SK-N-SH (cell line): ENCODE data around the gene ZFP36. TPM values are rescaled to one million over a fixed set of nuclear protein-coding genes. Genes with fewer than 3 reads are reported as not detected.

Source experiments
- CTCF ChIA-PET: fragments of 300-600, 350-600 bp; formaldehyde crosslinking; extraction: SDS; loops from one replicate; lab custom pipeline; 2021; lab: Yijun Ruan, JAX
- POLR2A ChIA-PET: fragments of 350-600 bp; sonication (Branson Sonifier 250); formaldehyde crosslinking; extraction: SDS; loops from one replicate; lab custom pipeline; 2020; ENCODE audit warnings: antibody characterized with exemption, inconsistent platforms; lab: Yijun Ruan, JAX
- DNase-seq: peaks from one replicate; pipeline ENCODE4 v3.0.0; 2012
- H2AFZ ChIP-seq: fragments of 200-600 bp; sonication (generic); 2 replicates; pipeline ENCODE4 v1.8.1; 2016; ENCODE audit warnings: antibody characterized with exemption, mild to moderate bottlenecking, low read depth
- H3F3A ChIP-seq: fragments of 200-600 bp; sonication (generic); replicated peaks from 2 replicates; pipeline ENCODE3; 2016; ENCODE audit warnings: antibody characterized with exemption, mild to moderate bottlenecking; ENCODE audit not compliant: insufficient read depth
- H3K27ac ChIP-seq, 2 experiments: fragments of 200-500 bp in 1 of 2; fragments of 200-600 bp in 1 of 2; sonication (Bioruptor generic) in 1 of 2; sonication (generic), shearing (Covaris generic) in 1 of 2; 2 replicates each; pipeline versions ENCODE4 v1.5.1 to v1.6.1; 2014 to 2016; ENCODE audit warnings: low read depth in 2 of 2, inconsistent platforms in 1 of 2, low read length in 1 of 2, mild to moderate bottlenecking in 1 of 2, mixed read lengths in 1 of 2
- H3K27me3 ChIP-seq: fragments of 200-600 bp; sonication (generic), shearing (Covaris generic); 2 replicates; pipeline ENCODE4 v1.6.1; 2016; ENCODE audit warnings: mixed run types; ENCODE audit not compliant: insufficient read depth
- H3K36me3 ChIP-seq, 2 experiments: fragments of 200-500 bp in 1 of 2; fragments of 200-600 bp in 1 of 2; sonication (Bioruptor generic) in 1 of 2; sonication (generic) in 1 of 2; replicated peaks in 1 of 2; 2 replicates each; pipeline versions ENCODE3 to v1.5.1; 2014 to 2016; ENCODE audit warnings: low read length in 1 of 2, mild to moderate bottlenecking in 1 of 2; ENCODE audit not compliant: insufficient read depth in 2 of 2, control insufficient read depth in 1 of 2
- H3K4me1 ChIP-seq, 2 experiments: fragments of 200-500 bp in 1 of 2; fragments of 200-600 bp in 1 of 2; sonication (Bioruptor generic) in 1 of 2; sonication (generic), shearing (Covaris generic) in 1 of 2; 2 replicates each; pipeline versions ENCODE4 v1.5.1 to v1.6.1; 2014 to 2016; ENCODE audit warnings: low read depth in 1 of 2, low read length in 1 of 2, mixed run types in 1 of 2; ENCODE audit not compliant: insufficient read depth in 2 of 2, control insufficient read depth in 1 of 2
- H3K4me2 ChIP-seq: fragments of 200-600 bp; sonication (generic), shearing (Covaris generic); 2 replicates; pipeline ENCODE4 v1.6.1; 2017; ENCODE audit warnings: mixed run types
- H3K4me3 ChIP-seq, 2 experiments: fragments of 200-500 bp in 1 of 2; fragments of 200-600 bp in 1 of 2; sonication (Bioruptor generic) in 1 of 2; sonication (generic), shearing (Covaris generic) in 1 of 2; 2 replicates each; pipeline versions ENCODE4 v1.5.1 to v1.8.1; 2014 to 2016; ENCODE audit warnings: low read depth in 2 of 2, inconsistent platforms in 1 of 2, low read length in 1 of 2, mild to moderate bottlenecking in 1 of 2, mixed read lengths in 1 of 2, moderate library complexity in 1 of 2
- H3K79me2 ChIP-seq: fragments of 200-600 bp; sonication (generic); 2 replicates; pipeline ENCODE4 v1.8.1; 2017; ENCODE audit warnings: mild to moderate bottlenecking; ENCODE audit not compliant: insufficient read depth
- H3K9ac ChIP-seq: fragments of 200-600 bp; sonication (generic); 2 replicates; pipeline ENCODE4 v1.6.1; 2017; ENCODE audit warnings: mixed run types
- H3K9me2 ChIP-seq: fragments of 200-600 bp; sonication (generic); 2 replicates; pipeline ENCODE4 v1.6.1; 2017; ENCODE audit warnings: mixed run types
- H3K9me3 ChIP-seq: fragments of 200-600 bp; sonication (generic); 2 replicates; pipeline ENCODE4 v1.6.1; 2017; ENCODE audit warnings: mixed run types, mild to moderate bottlenecking, moderate library complexity
- H4K20me1 ChIP-seq: fragments of 200-600 bp; sonication (generic); 2 replicates; pipeline ENCODE4 v1.6.1; 2017; ENCODE audit warnings: mild to moderate bottlenecking, mixed run types; ENCODE audit not compliant: insufficient read depth
- CTCF ChIP-seq: fragments of 200-600 bp; sonication (generic); IDR thresholded peaks from 2 replicates; pipeline ENCODE4 v1.6.1; 2017; ENCODE audit warnings: antibody characterized with exemption, mild to moderate bottlenecking, moderate library complexity
- ELF1 ChIP-seq: IDR thresholded peaks from 2 replicates; pipeline ENCODE4 v1.4.0; 2012
- FOSL2 ChIP-seq: IDR thresholded peaks from 2 replicates; pipeline ENCODE4 v1.4.0; 2012; ENCODE audit warnings: low read depth, mild to moderate bottlenecking, moderate library complexity, borderline replicate concordance
- GABPA ChIP-seq: IDR thresholded peaks from 2 replicates; pipeline ENCODE4 v1.4.0; 2012; ENCODE audit warnings: low read depth, mild to moderate bottlenecking
- JUND ChIP-seq: IDR thresholded peaks from 2 replicates; pipeline ENCODE4 v1.4.0; 2012
- MAX ChIP-seq: IDR thresholded peaks from 2 replicates; pipeline ENCODE4 v1.4.0; 2012; ENCODE audit warnings: low read depth
- NRF1 ChIP-seq: IDR thresholded peaks from 2 replicates; pipeline ENCODE4 v1.6.1; 2012; ENCODE audit warnings: low read depth, mild to moderate bottlenecking, low read length
- POLR2AphosphoS5 ChIP-seq: IDR thresholded peaks from 2 replicates; pipeline ENCODE4 v1.6.1; 2012; ENCODE audit warnings: low read depth, low read length
- REST ChIP-seq: IDR thresholded peaks from 2 replicates; pipeline ENCODE4 v1.6.1; 2012; ENCODE audit warnings: mild to moderate bottlenecking, low read depth, low read length, moderate library complexity
- SIN3A ChIP-seq: IDR thresholded peaks from 2 replicates; pipeline ENCODE4 v1.6.1; 2012; ENCODE audit warnings: low read depth, mild to moderate bottlenecking, low read length, moderate library complexity, borderline replicate concordance
- USF1 ChIP-seq: IDR thresholded peaks from 2 replicates; pipeline ENCODE4 v1.4.0; 2012; ENCODE audit warnings: low read depth, borderline replicate concordance
- WGBS: methylation state at CpG from one replicate; pipeline ENCODE4 v1.1.6; 2017; ENCODE audit warnings: low lambda C conversion rate; 5-methylcytosine and 5-hydroxymethylcytosine counted together
- polyA plus RNA-seq, 3 experiments: library from polyadenylated mRNA; depleted of rRNA; stranded (reverse); fragments of >200 nt; gene quantifications; 2 replicates each; pipeline ENCODE4 v1.2.3, GENCODE V29; 2012

Gene ZFP36
- polyA plus RNA-seq, 1 of the 3 experiments (the other 2 are of a cell fraction): 49.3 TPM

GRCh38 chr19:39430675-39431593 is 24.3 kb downstream of the ZFP36 start:
- ChIA-PET POLR2A (no interaction called here), CTCF (no interaction called here)
- Histone ChIP-seq H2AFZ (no peak overlapping the region), H4K20me1 (peaks cover 14% of the 10 kb centered on the region), H3K4me1 (peaks cover 17 to 33% of the 10 kb centered on the region in 2 experiments; a peak in 3 of 4 replicates), H3K79me2 (peaks cover 25% of the 10 kb centered on the region), H3K4me3 (no peak overlapping the region), H3K4me2 (peak overlapping the region; percentile 12; the same call in 1 of the 2 replicates), H3K9me3 (no peaks in the 10 kb centered on the region), H3K9me2 (no peaks in the 10 kb centered on the region), H3K27me3 (no peaks in the 10 kb centered on the region), H3K36me3 (peaks cover 21 to 33% of the 10 kb centered on the region in 2 experiments), H3K9ac (peak overlapping the region; percentile 25; the same call in 1 of the 2 replicates), H3K27ac (peak overlapping the region; percentile 12 to 92; a peak in 2 of 4 replicates), H3F3A (peaks cover 67% of the 10 kb centered on the region)
- WGBS: 53% methylated on average over 22 of the region's 25 CpGs
- TF ChIP-seq GABPA (0 out of 2 replicates have a peak, but pooled peaks have one; percentile 12), JUND (peak; percentile 23; the same call in 1 of the 2 replicates), CTCF (no peak), SIN3A (peak; percentile 55; the same call in 1 of the 2 replicates), USF1 (no peak; the same call in 1 of the 2 replicates), REST (no peak), ELF1 (peak; percentile 72; the same call in 1 of the 2 replicates), POLR2AphosphoS5 (peak; percentile 66), NRF1 (no peak), FOSL2 (peak; percentile 64; the same call in 1 of the 2 replicates), MAX (0 out of 2 replicates have a peak, but pooled peaks have one; percentile 73)
- DNase-seq: no peak
